HFF-Myc (cell line): ENCODE data around the gene RNPS1.

Experiments
- DNase-seq: peaks from one replicate; pipeline ENCODE4 v3.0.0-alpha.2; 2011; ENCODE audit warnings: low read depth; ENCODE audit errors: extremely low read depth
- H3K4me3 ChIP-seq: replicated peaks from 2 replicates; pipeline ENCODE4 v1.5.1; 2011; ENCODE audit warnings: low read depth, mild to moderate bottlenecking, control low read depth, low read length
- TF ChIP-seq, protein P1 (sequence below): IDR thresholded peaks from 2 replicates; pipeline ENCODE4 v1.5.1; 2012; ENCODE audit warnings: mild to moderate bottlenecking, low read depth, low read length, control low read depth; ENCODE audit errors: missing control alignments

RNPS1 gene

DNA sequence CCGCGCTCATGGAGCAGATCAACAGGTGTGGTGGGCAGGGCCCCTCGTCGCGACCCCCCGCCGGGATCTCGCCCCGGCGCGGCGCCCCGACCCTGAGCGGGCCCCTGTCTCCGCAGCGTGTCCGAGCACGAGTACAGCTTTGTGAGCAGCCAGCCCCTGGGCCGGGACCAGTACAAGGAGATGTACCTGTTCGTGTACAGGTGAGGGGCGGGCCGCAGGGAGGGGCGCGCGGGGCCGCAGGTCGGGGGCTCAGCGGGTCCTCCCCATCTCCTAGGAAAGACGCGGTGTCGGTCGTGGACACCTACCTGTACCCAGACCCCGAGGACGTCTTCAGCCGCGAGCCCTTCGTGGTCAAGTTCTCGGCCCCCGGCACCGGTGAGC lies 30.8 kb downstream of the RNPS1 start:
- DNase-seq: no peak
- H3K4me3 ChIP-seq: no peak overlapping the region
- TF ChIP-seq, protein P1, sequence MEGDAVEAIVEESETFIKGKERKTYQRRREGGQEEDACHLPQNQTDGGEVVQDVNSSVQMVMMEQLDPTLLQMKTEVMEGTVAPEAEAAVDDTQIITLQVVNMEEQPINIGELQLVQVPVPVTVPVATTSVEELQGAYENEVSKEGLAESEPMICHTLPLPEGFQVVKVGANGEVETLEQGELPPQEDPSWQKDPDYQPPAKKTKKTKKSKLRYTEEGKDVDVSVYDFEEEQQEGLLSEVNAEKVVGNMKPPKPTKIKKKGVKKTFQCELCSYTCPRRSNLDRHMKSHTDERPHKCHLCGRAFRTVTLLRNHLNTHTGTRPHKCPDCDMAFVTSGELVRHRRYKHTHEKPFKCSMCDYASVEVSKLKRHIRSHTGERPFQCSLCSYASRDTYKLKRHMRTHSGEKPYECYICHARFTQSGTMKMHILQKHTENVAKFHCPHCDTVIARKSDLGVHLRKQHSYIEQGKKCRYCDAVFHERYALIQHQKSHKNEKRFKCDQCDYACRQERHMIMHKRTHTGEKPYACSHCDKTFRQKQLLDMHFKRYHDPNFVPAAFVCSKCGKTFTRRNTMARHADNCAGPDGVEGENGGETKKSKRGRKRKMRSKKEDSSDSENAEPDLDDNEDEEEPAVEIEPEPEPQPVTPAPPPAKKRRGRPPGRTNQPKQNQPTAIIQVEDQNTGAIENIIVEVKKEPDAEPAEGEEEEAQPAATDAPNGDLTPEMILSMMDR: no peak

DNA sequence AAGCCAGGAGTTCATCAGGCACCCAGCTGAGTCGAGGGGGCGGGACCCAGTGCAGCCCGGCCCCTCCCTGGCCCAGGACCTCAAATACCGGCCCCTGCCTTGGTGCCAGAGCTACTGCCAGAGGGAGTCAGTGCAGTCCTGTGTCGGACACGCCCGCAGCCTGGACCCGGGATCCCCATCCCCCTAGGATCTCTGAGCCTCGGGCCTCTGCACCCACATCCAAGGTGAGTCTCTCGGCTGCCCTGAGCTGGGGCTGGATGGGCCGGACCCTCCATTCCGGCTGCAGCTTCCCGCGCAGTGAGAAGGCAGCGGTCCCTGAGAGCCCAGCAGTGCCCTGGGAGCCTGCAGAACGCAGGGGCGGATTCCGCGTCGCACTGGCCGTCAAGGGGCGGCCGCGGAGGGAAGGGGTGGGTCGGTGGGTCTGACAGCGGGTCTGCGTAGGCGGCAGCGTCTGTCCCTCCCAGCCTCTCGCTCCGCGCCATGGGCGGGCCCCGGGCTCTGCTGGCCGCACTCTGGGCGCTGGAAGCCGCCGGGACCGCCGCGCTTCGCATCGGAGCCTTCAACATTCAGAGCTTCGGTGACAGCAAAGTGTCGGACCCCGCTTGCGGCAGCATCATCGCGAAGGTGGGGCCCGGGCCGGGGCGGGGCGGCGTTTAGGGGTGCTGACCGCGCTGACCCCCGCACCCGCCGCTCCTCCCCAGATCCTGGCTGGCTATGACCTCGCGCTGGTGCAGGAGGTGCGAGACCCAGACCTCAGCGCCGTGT lies 31.4 kb downstream of the RNPS1 start, which contains the start of gene DNASE1L2:
DNASE1L2 (plus strand) TSS at position 108 of the 765 bp plus-strand sequence; CDS start at position 481, 373 bp downstream.
- no peak for DNase-seq
- no peak within 1 kb of the TSS for H3K4me3 ChIP-seq
- TF ChIP-seq, protein P1: no peak

DNA sequence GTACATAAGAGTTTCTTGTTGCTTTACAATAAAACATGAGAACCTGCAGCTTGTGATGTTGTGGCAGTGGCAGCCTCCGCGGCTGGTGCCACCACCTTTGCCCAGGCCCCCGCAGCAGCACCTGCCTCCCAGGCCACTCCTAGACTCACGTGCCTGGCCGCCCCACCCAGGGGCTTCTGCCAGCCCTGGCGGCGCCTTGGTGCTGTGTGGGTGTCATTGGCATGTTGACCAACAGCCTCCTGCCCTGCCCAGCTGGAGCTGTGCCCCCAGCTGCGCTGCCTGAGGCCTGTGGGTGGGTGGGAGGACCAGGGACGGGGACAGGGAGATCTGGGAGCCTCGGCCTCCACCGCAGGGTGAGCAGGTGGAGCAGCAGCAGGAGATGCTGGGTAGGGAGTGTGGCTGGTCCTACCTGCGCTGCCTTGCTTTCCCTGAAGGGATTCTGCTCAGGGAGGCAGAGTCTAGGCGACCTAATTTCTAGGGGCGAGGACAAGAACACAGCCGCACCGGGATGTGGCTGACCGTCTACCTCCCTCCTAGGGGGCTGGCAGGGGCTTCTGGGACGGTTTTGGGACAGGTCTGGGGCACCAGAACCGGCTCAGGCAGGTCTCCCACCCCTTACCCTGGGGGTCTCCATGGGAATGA lies 32.1 kb downstream of the RNPS1 start:
- no peak for DNase-seq
- no peak overlapping the region for H3K4me3 ChIP-seq
- TF ChIP-seq, protein P1: no peak

DNA sequence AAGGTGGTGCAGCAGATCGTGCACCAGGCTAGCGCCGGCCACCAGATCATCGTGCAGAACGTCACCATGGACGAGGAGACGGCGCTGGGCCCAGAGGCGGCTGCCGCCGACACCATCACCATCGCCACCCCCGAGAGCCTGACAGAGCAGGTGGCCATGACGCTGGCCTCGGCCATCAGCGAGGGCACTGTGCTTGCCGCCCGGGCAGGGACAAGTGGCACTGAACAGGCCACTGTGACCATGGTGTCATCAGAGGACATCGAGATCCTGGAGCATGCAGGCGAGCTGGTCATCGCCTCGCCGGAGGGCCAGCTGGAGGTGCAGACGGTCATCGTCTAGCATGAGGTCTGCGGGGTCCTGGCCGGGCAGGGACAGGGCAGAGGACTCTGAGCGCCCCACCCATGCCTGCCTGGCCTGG lies 32.7 kb downstream of the RNPS1 start:
- TF ChIP-seq, protein P1: no peak
- no peak for DNase-seq
- H3K4me3 ChIP-seq: no peak overlapping the region

DNA sequence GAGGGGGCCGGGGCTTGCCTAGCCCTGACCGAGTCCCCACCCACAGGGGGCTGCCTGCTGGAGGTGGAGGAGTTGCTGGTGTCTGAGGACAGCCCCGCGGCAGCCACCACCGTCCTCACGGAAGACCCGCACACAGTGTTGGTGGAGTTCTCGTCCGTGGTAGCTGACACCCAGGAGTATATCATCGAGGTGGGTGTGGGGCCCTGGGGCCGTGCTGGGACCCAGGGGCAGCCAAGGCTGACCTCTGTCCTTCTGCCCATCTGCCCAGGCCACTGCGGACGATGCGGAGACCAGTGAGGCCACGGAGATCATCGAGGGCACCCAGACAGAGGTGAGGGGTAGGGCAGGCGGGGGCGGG lies 33.1 kb downstream of the RNPS1 start:
- DNase-seq: no peak
- TF ChIP-seq, protein P1: no peak
- H3K4me3 ChIP-seq: no peak overlapping the region

DNA sequence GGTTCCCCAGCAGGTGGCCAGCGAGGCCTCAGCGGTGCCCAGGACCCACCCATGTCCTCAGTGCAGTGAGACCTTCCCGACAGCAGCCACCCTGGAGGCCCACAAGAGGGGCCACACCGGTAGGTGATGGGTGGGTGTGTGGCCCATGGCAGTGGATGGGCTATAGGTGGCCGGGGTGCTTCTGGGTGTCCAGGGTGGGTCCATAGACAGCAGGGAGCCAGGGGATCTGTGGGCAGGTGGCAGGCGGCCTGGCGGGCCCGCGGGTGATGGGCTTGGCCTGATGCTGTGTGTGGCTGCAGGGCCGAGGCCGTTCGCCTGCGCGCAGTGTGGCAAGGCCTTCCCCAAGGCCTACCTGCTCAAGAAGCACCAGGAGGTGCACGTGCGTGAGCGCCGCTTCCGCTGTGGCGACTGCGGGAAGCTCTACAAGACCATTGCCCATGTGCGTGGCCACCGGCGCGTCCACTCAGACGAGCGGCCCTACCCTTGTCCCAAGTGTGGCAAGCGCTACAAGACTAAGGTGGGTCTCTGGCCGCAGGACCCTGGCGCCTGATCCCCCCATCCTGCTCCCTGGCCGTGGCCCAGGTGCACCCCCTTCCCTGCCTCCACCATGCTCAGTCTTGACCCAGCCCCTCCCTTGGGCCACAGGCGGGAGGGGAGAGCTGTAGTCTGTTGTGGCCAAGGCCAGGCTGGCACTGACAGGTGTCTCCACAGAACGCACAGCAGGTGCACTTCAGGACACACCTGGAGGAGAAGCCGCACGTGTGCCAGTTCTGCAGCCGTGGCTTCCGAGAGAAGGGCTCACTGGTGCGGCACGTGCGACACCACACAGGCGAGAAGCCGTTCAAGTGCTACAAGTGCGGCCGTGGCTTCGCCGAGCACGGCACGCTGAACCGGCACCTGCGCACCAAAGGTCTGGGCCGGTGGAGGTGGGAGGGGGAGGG lies 33.8 kb downstream of the RNPS1 start:
- H3K4me3 ChIP-seq: no peak overlapping the region
- DNase-seq: no peak
- TF ChIP-seq, protein P1: no peak
